Osteoblast (primary cell): ENCODE measurements around the gene TPRN. TPM values are rescaled to one million over a fixed set of nuclear protein-coding genes. Genes with fewer than 3 reads are reported as not detected.

Source experiments
- DNase-seq: peaks from one replicate; pipeline ENCODE4 v3.0.0; 2011; ENCODE audit warnings: low spot score, mixed read lengths; ENCODE audit not compliant: insufficient read length; ENCODE audit errors: missing footprints
- H2AFZ ChIP-seq: 2 replicates; pipeline ENCODE4 v1.6.0; 2011; ENCODE audit warnings: mild to moderate bottlenecking, low read length
- H3K27ac ChIP-seq: 2 replicates; pipeline ENCODE4 v1.5.1; 2011; ENCODE audit warnings: mild to moderate bottlenecking, low read depth, low read length, moderate library complexity
- H3K27me3 ChIP-seq: 2 replicates; pipeline ENCODE4 v1.6.0; 2012; ENCODE audit warnings: mild to moderate bottlenecking, control low read depth, inconsistent platforms, low read length, moderate library complexity; ENCODE audit not compliant: insufficient read depth
- H3K36me3 ChIP-seq: 2 replicates; pipeline ENCODE4 v1.5.1; 2011; ENCODE audit warnings: mild to moderate bottlenecking, low read length, control low read depth, moderate library complexity; ENCODE audit not compliant: insufficient read depth
- H3K4me1 ChIP-seq: 2 replicates; pipeline ENCODE4 v1.5.1; 2011; ENCODE audit warnings: mild to moderate bottlenecking, low read length, control low read depth, moderate library complexity; ENCODE audit not compliant: insufficient read depth
- H3K4me2 ChIP-seq: 2 replicates; pipeline ENCODE4 v1.6.0; 2011; ENCODE audit warnings: mild to moderate bottlenecking, low read length; ENCODE audit not compliant: insufficient read depth
- H3K4me3 ChIP-seq: fragments of 200-600 bp; sonication (generic); 3 replicates; pipeline ENCODE4 v1.5.1; 2012; ENCODE audit warnings: mild to moderate bottlenecking, low read length, inconsistent platforms; ENCODE audit not compliant: insufficient read depth
- H3K79me2 ChIP-seq: 2 replicates; pipeline ENCODE4 v1.6.0; 2012; ENCODE audit warnings: mild to moderate bottlenecking, low read length, control low read depth, inconsistent platforms; ENCODE audit not compliant: insufficient read depth
- H3K9me3 ChIP-seq: 2 replicates; pipeline ENCODE4 v1.5.1; 2011; ENCODE audit warnings: low read depth, low read length, control low read depth
- H4K20me1 ChIP-seq: 2 replicates; pipeline ENCODE4 v1.6.0; 2012; ENCODE audit warnings: mild to moderate bottlenecking, low read length, control low read depth; ENCODE audit not compliant: insufficient read depth
- CTCF ChIP-seq: IDR thresholded peaks from 2 replicates; pipeline ENCODE4 v1.5.1; 2011; ENCODE audit warnings: mild to moderate bottlenecking, low read depth, low read length, moderate library complexity; ENCODE audit errors: extremely low read depth
- total RNA-seq: library from RNA; depleted of rRNA; stranded (reverse); fragments of >200 nt; gene quantifications from 2 replicates; pipeline ENCODE4 v1.2.3, GENCODE V29; 2012

The TPRN gene
- total RNA-seq, 1 donor: 10.5 TPM

GRCh38 chr9:137218754-137219271 lies 18.3 kb upstream of the TPRN start:
- DNase-seq: peak; percentile 99
- H3K27me3 ChIP-seq: no peaks in the 10 kb centered on the region
- peaks cover 20% of the 10 kb centered on the region for H3K4me1 ChIP-seq
- H3K9me3 ChIP-seq: no peaks in the 10 kb centered on the region
- H3K36me3 ChIP-seq: no peaks in the 10 kb centered on the region
- no peak overlapping the region for H3K27ac ChIP-seq
- H2AFZ ChIP-seq: no peak overlapping the region
- H3K4me3 ChIP-seq: no peak overlapping the region
- no peak for TF ChIP-seq CTCF
- H3K79me2 ChIP-seq: no peaks in the 10 kb centered on the region
- no peaks in the 10 kb centered on the region for H4K20me1 ChIP-seq
- peak overlapping the region; percentile 24 for H3K4me2 ChIP-seq

GRCh38 chr9:137218212-137218753 lies 17.7 kb upstream of the TPRN start:
- no peak for DNase-seq

GRCh38 chr9:137217276-137218211 lies 17.0 kb upstream of the TPRN start:
- Histone ChIP-seq H3K4me1 (peaks cover 15% of the 10 kb centered on the region), H4K20me1 (no peaks in the 10 kb centered on the region), H2AFZ (no peak overlapping the region), H3K79me2 (no peaks in the 10 kb centered on the region), H3K4me3 (no peak overlapping the region), H3K27me3 (no peaks in the 10 kb centered on the region), H3K36me3 (no peaks in the 10 kb centered on the region), H3K27ac (no peak overlapping the region), H3K4me2 (no peak overlapping the region), H3K9me3 (no peaks in the 10 kb centered on the region)
- DNase-seq: no peak
- no peak for TF ChIP-seq CTCF

More at GRCh38 chr9:137218212-137218753, 17.7 kb upstream of the TPRN start:
- Histone ChIP-seq H3K4me2 (no peak overlapping the region), H2AFZ (no peak overlapping the region), H3K27ac (no peak overlapping the region), H4K20me1 (no peaks in the 10 kb centered on the region), H3K79me2 (no peaks in the 10 kb centered on the region), H3K9me3 (no peaks in the 10 kb centered on the region), H3K4me1 (peaks cover 20% of the 10 kb centered on the region), H3K36me3 (no peaks in the 10 kb centered on the region), H3K27me3 (no peaks in the 10 kb centered on the region), H3K4me3 (no peak overlapping the region)
- TF ChIP-seq CTCF: no peak
